GM21825 (cell line): ENCODE data around the gene DIPK1B.

Experiments used
- ATAC-seq: cut with Tn5 transposase; IDR thresholded peaks from one replicate; pipeline ENCODE4 v1.9.1; 2021; ENCODE audit warnings: mild to moderate bottlenecking, moderate library complexity; ENCODE audit not compliant: unreplicated experiment

Gene DIPK1B

GRCh38 chr9:136673088-136673974 lies 39.0 kb upstream of the DIPK1B start:
- ATAC-seq, result no peak

DNA sequence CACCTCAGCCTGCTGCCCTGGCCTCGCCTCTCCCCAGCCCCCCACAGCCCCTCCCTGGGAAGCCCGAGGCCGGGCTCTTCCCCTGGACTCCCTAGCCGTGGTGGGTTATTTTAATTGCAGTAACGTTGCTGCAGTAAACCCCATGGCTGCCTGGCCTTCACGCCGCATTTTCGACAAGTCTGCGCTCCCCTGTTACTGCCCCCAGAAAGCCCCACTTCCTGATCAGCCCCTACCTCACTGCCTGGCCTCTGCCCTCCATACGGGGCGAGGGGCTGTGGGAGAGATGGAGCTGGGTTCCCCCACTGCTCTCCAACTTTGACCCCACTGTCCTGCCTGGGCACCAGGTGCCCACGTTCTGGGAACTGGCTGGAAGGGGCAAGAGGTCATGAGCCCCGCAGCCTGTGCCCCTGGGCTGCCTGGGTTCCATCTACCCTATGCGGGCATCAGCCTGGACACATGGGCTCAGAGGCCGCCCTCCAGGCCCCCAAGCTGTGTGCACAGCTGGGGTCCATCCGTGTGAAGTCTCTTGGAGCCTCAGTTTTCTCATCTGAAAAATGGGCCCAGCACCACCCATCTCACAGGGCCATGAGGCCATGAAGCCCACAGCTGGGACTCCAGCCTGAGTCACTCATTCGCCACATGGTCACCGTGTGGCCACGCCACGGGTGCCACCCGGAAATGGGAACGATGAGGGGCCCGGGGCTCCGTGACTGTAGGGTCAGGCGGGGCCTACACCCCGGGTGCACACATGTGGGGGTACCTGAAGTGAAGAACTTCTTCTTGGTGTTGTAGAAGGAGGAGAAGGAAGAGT lies 38.2 kb upstream of the DIPK1B start:
- ATAC-seq, result no peak

GRCh38 chr9:136674786-136675349 lies 37.5 kb upstream of the DIPK1B start:
- ATAC-seq, result no peak

DNA sequence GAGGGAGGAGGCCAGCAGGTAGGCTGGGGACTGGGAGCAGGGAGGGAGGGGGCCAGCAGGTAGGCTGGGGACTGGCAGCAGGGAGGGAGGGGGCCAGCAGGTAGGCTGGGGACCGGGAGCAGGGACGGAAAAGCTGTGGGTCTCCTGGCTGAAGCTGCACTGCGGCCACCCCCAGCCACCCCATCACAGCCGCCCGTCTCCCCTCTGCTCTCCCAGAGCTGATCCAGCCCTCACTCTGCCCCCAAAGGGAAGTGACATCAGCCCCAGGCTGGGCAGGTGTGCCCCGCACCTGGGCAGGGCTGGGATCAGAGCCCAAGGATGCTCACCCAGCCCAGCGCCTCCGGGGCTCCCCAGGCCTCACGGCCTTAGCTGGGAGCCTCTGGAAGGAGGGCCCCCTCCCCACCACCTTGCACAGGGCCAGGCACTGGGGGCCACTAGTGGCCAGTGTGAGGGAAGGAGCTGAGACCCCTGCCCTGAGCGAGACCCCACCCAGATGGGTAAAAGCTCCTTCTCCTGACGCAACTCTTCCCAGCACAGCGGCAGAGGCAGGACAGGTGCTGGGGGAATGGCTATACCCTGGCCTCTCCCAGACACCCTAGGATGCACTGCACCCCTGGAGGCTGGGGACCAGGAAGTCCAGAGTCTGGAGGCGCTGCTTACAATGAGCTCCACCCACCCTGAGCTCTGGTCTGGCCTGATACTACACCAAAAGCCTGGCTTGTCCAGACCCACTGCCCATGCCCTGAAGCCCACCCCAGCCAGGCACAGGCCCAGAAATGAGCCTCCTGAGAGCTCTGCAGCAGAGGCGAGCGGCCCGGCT lies 36.7 kb upstream of the DIPK1B start:
- no peak for ATAC-seq

DNA sequence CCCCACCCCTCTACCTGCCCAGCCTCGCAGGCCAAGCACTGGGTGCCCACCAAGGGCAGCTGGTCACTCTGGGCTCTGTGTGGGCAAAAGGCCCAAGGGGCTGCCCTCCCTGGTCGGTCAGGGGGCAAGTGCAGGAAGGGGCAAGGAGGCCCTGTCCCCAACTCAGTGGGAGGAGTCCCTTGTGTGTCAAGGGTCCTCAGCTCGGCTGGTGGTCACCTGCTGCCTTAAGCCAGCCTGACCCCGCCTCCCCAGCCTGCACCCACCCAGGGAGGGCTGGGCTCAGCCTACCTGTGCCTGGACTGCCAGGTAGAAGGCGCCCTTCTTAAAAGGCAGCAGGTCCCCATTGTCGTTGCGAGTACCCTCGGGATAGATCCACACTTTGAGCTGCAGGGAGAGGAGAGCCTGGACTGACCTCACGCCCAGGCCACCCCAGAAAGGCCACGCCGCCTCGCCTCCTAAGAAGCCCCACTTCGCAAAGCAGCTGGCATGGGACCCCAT lies 36.0 kb upstream of the DIPK1B start:
- ATAC-seq, result no peak

- ATAC-seq, result no peak
Observed at GRCh38 chr9:136676920-136677686, 35.3 kb upstream of the DIPK1B start.

DNA sequence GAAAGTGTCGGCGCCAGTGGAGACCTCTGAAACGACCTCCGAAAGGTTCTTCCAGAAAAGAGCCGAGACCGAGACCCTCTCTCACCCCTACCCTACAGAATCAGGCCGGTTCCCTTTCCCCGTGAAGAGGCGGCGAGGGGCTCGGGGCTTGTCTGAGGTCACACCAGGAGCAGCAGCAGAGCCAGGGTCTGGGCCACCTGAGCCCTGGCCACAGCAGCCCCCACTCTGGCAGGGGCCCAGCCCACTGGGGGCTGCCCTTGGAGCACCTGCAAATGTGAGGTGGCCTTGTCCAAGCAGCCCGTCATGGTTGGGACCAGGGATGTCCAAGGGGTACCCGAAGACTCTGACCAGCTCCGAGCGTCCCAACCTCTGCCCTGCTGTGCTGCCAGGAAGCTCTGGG lies 34.3 kb upstream of the DIPK1B start:
- ATAC-seq, result no peak

DNA sequence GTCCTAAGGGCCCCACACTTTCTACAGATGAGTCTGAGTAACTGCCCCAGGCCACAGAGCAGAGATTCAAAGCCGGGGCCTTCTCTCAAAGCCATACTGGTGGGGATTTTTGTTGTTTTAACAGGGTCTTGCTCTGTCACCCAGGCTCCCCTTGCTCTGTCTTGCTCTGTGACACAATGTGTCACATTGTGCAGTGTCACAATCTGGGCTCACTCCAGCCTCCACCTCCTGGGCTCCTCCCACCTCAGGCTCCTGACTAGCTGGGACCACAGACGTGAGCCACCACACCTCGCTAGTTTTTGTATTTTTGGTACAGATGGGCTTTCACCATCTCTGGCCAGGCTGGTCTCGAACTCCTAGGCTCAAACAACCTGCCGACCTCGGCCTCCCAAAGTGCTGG lies 33.7 kb upstream of the DIPK1B start:
- no peak for ATAC-seq

GRCh38 chr9:136679431-136679941 lies 32.9 kb upstream of the DIPK1B start:
- no peak for ATAC-seq

DNA sequence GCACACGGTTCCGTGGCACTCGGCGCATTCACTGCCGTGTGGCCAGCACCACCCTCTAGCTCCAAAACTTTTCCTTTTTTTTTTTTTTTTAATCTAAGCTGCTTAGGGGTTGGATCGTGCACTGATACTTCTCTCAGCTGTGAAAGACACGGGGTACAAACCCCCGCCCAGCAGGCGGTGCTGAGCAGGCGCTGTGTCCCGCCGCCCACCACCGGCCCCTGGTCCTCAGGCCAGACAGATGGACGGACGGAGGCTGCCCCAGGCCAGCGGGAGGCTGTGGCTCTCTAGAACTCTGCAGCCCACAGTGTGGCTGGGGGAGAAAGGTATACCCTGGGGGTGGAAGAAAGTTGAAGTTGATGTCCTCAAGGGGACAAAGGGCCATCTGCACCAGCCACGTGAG lies 31.3 kb upstream of the DIPK1B start:
- ATAC-seq, result no peak

GRCh38 chr9:136681945-136682699 lies 30.2 kb upstream of the DIPK1B start:
- ATAC-seq, result no peak

DNA sequence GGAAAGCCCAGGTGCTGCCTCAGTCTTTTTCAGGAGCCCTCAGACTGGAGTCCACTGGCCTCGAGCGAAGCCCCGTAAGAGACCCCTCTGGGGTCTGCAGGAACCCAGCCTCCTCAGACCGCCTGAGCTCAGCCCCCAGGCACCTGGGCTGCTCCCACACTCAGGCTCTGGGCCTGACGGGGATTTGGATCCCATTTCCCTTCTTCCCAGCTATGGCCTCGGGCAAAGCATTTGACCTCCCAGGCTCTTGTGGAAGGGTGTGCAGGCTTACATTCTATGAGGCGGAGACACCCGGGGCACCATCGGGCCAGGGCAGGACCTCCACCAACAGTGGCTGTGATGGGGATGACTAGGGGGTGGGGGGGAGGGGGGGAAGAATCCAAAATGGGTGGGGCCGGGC lies 29.7 kb upstream of the DIPK1B start:
- no peak for ATAC-seq

DNA sequence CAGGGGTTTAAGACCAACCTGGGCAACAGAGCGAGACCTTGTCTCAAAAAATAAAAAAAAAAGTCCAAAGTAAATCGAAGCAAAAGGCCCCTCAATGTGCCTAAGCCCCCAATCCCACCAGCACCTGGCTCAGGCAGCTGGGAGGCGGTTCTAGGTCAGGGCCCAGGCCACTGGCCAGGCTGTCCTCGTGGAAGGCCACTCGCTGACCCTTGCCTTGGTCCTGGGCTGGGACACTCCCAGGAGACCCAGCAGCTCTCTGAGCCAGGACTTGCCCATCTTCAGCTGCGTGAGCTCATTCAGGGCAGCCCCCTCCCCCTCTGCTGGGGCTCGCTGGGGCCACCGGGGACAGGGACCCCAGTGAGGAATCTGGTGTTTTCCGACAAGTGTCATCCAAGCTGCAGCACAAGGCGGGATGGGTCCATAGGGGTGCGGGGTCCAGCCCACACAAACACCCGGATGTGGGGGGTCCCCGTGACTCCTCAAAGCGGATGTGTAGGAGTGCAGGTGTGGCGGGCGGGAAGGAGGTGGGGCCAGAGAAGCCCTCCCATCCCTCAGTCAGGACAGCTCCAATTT lies 29.1 kb upstream of the DIPK1B start:
- ATAC-seq, result no peak

GRCh38 chr9:136683755-136684154 lies 28.6 kb upstream of the DIPK1B start:
- no peak for ATAC-seq

DNA sequence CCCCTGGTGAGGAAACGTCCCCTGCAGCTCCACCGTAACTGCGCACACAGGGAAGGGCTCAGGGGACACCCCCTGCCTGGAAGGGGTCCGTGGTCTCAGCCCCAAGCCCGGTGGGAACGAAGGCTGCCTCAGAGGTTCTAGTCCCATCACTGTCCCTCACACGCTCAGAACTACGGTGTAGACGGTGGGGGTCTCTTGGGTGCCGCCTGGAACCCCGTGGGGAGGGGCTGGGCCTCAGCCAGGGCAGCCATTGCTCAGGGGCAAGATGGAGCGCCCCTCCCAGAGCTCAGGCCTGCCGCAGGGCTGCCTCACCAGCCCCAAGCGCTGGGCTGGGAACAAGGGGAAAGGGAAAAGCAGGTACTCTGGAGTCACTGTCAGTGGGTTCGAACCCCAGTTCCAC lies 28.0 kb upstream of the DIPK1B start:
- ATAC-seq, result no peak

- no peak for ATAC-seq
Observed at GRCh38 chr9:136684799-136685198, 27.6 kb upstream of the DIPK1B start.

DNA sequence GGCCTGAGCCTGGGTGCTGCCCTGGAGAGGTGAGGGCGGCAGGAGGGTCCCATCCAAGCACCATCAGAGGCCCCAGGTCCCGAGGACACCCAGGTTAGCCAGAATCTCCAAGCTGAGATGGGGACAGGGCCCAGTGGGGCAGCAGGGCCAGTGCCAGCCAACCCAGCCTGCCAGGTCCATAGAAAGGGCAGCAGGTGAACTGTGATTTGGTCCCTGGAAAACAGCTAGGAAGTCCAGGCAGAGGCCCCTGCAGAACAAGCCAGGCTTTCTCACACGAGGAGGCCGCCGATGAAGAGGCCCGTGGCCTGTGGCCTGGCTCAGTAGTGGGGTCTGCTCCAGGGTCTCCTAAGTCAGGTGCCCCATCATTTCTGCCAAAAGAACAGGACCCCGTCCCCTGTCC lies 27.2 kb upstream of the DIPK1B start:
- ATAC-seq, result no peak

- no peak for ATAC-seq
Observed at GRCh38 chr9:136685790-136686533, 26.4 kb upstream of the DIPK1B start.
